Measurements from ENCODE around the gene AUP1.
"Not testable (repeated sequence)": the region's sequence is repeated elsewhere in the genome, so short reads cannot be mapped to it uniquely, and the experiment has no call there.

Gene AUP1

DNA sequence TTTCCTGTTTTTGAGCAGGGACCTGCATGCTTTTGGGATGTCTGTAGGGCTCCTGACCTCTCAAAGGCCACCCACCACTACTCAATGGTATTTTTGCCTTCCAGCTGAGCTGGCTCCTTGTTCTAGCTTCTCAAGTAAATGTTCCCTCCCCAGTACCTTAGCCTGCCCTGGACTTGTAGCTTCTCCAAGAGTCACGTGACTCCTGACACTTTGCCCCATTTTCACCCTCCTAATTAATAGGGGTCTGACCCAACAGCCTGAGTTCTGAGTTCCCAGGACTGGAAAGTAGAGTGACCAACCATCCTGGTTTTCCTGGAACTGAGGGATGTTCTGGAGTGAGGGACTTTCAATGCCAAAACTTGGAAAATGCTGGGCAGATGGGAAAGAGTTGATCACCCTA, 34.1 kb downstream of the AUP1 start:
- no peak for FAIRE-seq
- DNase-seq (ENCODE audit: insufficient read length, low spot score) = no peak
- TF ChIP-seq, protein P1, sequence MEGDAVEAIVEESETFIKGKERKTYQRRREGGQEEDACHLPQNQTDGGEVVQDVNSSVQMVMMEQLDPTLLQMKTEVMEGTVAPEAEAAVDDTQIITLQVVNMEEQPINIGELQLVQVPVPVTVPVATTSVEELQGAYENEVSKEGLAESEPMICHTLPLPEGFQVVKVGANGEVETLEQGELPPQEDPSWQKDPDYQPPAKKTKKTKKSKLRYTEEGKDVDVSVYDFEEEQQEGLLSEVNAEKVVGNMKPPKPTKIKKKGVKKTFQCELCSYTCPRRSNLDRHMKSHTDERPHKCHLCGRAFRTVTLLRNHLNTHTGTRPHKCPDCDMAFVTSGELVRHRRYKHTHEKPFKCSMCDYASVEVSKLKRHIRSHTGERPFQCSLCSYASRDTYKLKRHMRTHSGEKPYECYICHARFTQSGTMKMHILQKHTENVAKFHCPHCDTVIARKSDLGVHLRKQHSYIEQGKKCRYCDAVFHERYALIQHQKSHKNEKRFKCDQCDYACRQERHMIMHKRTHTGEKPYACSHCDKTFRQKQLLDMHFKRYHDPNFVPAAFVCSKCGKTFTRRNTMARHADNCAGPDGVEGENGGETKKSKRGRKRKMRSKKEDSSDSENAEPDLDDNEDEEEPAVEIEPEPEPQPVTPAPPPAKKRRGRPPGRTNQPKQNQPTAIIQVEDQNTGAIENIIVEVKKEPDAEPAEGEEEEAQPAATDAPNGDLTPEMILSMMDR (IDR thresholded peaks at IDR 0.05; ENCODE audit: insufficient read depth, missing control alignments) = no peak

DNA sequence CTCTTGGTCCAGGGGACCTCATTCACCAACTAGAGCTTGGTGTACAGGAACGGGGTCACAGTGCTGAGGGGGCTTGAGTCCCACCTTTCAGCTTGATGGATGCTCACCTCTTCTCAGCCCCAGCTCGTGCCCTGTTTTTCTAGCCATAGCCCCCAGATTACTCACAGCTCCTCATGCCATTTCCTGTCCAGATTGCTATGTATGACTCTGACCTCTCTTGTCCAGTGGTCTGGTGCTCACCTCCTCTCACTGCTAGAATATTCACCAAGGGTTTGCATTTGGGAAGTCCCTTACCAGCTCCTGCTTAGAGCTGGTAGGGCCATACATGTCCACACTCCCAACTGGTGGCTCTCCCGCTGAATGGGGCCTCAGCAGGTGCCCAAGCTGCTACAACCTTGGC, 36.0 kb downstream of the AUP1 start:
- DNase-seq (ENCODE audit: insufficient read length, low spot score) (no peak), FAIRE-seq (no peak)
- TF ChIP-seq, protein P1 (IDR thresholded peaks at IDR 0.05; ENCODE audit: insufficient read depth, missing control alignments) = no peak

DNA sequence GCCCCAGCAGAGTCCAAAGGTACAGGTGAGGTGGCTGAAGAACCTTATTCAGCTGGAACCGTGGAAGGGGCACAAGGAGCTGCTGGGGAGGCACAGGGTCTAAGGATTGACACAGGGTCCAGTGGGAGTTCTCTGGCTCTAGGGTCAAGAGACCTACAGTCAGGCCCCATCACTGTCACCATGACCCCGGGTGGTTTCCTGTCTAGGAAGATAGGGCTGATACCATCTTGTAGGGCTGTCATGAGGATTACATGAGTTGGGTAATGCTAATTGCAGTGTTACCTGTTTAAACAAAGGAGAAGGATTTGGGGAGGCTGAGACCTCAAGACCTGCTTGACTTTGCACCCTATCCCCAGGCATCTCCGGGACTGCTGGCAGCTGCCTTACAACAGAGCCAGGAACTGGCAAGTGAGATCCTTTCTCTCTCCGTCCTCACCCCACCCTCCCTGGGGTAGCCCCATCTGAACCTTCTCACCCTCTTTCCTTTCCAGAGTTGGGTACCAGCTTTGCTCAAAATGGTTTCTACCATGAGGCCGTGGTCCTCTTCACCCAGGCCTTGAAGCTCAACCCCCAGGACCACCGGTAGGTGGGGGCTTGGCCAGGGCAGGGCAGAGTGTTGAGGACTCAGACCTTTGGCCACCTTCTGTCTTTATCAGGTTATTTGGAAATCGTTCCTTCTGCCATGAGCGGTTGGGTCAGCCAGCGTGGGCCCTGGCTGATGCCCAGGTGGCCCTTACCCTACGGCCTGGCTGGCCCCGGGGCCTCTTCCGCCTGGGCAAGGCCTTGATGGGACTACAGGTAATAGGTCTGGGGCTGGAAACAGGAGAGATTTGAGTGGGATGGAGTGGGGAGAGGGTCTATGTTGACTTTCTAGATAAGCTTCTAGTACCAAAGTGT, 37.6 kb downstream of the AUP1 start:
- FAIRE-seq (no peak), DNase-seq (ENCODE audit: insufficient read length, low spot score) (no peak)
- TF ChIP-seq, protein P1 (IDR thresholded peaks at IDR 0.05; ENCODE audit: insufficient read depth, missing control alignments) = no peak

DNA sequence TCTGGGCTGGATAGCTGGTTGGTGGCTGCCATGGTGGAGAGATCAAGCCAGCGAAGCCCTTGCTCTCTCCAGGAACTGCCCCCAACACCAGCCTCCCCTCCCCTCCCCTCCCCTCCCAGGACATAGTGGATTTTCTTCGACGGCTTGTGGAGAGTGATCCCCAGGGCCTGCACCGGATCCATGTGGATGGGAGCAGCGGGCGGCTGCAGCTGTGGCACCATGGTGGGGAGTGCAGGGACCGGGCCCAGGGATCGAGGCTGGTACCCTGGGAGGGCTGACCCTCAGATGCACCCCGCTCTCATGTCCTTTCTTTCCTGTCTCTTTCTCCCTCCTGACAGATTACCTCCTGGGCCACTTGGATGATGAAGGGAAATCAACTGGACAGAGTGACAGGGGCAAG, 39.6 kb downstream of the AUP1 start:
- FAIRE-seq = no peak
- TF ChIP-seq, protein P1 (IDR thresholded peaks at IDR 0.05; ENCODE audit: insufficient read depth, missing control alignments) = no peak
- no peak for DNase-seq (ENCODE audit: insufficient read length, low spot score)

DNA sequence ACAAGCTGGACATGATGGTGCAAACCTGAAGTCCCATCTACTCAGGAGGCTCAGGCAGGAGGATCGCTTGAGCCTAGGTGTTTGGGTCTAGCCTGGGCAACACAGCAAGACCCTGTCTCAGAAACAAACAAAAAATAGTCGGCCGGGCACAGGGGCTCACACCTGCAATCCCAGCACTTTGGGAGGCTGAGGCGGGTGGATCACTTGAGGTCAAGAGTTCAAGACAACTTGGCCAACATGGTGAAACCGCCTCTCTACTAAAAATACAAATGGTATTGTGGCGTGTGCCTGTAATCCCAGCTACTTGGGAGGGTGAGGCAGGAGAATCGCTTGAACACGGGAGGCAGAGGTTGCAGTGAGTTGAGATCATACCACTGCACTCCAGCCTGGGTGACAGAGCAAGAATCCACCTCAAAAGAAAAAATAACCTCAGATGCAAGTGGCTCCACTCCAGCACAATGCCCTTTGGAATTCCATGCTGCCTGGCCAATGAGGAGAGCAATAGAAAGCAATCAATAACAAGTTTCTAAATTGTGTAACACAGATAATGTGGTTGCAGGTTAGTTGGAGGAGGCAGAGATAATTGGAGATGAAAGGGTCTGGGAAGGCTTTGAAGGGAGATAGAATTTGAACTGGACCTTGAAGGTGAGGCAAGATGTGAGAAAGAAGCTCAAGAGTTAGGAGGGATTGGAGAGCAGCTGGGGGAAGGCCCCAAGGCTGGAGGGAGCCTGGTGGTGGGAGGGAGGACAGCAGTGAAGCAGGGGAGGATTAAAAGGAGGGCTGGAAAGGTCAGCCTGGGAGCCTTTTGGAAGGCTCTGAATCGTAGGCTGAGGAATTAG, 40.6 kb downstream of the AUP1 start:
- TF ChIP-seq, protein P1 (IDR thresholded peaks at IDR 0.05; ENCODE audit: insufficient read depth, missing control alignments) = no peak
- FAIRE-seq = no peak

DNA sequence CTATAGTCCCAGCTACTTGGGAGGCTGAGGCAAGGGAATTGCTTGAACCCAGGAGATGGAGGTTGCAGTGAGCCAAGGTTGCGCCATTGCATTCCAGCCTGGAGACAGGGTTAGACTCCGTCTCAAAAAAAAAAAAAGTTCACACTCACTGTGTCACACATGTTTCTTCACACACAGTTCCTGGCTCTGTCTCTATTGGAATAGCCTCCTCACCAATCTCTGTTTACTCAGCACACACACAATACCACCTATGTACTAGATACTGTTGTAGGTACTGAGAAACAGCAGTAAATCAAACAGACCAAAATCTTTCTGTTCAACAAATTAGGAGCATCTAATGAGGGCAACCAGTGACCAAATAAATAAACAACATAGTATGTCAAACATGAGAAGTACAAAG, 43.4 kb downstream of the AUP1 start:
- FAIRE-seq (no peak), DNase-seq (ENCODE audit: insufficient read length, low spot score) (no peak)
- TF ChIP-seq, protein P1 (IDR thresholded peaks at IDR 0.05; ENCODE audit: insufficient read depth, missing control alignments) = no peak

More for the DNA sequence above, 40.6 kb downstream of the AUP1 start:
- no peak for DNase-seq (ENCODE audit: insufficient read length, low spot score)

DNA sequence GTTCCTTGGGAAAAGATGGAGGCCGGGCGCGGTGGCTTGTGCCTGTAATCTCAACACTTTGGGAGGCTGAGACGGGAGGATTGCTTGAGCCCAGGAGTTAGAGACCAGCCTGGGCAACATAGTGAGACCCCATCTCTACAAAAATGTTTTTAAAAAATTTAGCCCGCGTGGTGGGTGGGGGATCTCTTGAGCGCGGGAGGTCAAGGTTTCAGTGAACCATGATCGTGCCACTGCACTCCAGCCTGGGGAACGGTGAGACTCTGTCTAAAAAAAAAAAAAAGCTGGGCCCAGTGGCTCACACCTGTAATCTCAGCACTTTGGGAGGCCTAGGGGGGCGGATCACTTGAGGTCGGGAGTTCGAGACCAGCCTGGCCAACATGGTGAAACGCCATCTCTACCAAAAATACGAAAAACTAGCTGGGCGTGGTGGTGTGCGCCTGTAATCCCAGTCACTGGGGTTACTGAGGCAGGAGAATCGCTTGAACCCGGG, 45.8 kb downstream of the AUP1 start:
- not testable (repeated sequence) for DNase-seq (ENCODE audit: insufficient read length, low spot score); FAIRE-seq
